Measurements from ENCODE around the gene TUBGCP3. TPM values are rescaled to one million over a fixed set of nuclear protein-coding genes. Genes with fewer than 3 reads are reported as not detected.

Gene TUBGCP3
- total and polyA plus RNA-seq, 2 experiments from 2014 or later, result 12.8 to 40.2 TPM

DNA sequence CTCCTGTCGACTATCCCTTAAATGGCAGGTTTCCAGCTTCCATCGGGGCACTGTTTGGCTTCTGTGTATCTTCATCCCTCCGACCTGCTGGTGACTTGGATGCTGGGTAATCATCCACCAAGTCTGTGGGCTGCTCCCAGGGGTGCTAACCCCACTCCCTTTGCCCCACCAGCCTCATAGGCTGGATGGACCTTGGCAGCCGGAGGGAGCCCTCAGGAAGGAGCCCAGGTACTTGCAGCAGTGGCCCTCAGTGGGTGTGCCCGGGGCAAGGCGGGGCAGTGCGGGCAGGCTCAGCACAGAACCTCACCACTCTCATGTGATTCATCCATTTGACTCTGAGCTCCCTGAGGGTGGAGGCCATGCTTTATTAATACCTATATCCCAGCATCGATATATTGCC lies 27.4 kb upstream of the TUBGCP3 start:
- Histone ChIP-seq H3K4me2 (no peak overlapping the region), H3K27ac (ENCODE audit: low read depth) (no peak overlapping the region), H3K4me1 (ENCODE audit: insufficient read depth) (no peaks in the 10 kb centered on the region), H3F3A (replicated peaks; ENCODE audit: low read depth) (no peaks in the 10 kb centered on the region), H3K9me2 (ENCODE audit: insufficient read depth) (no peaks in the 10 kb centered on the region), H3K36me3 (ENCODE audit: insufficient read depth) (no peaks in the 10 kb centered on the region), H3K4me3 (no peak overlapping the region), H3K27me3 (ENCODE audit: insufficient read depth) (no peaks in the 10 kb centered on the region), H2AFZ (no peak overlapping the region), H3K79me2 (replicated peaks; ENCODE audit: insufficient read depth) (no peaks in the 10 kb centered on the region), H4K20me1 (replicated peaks; ENCODE audit: insufficient read depth) (no peaks in the 10 kb centered on the region)
- Mint-ChIP-seq H3K4me3 (no peak overlapping the region), H3K9me3 (no peaks in the 10 kb centered on the region), H3K4me1 (peaks cover 2% of the 10 kb centered on the region), H3K36me3 (ENCODE audit: low read depth) (no peaks in the 10 kb centered on the region), H3K27me3 (ENCODE audit: insufficient read depth, low read depth, poor library complexity) (peaks cover 3% of the 10 kb centered on the region), H3K27ac (no peak overlapping the region)
- DNase-seq (ENCODE audit: low spot score), result no peak
- no peak for ATAC-seq
- TF ChIP-seq NANOG (IDR thresholded peaks at IDR 0.05; ENCODE audit: borderline replicate concordance) (no peak), EZH2 (IDR thresholded peaks at IDR 0.05; ENCODE audit: low read depth, unreplicated experiment) (no peak), JUNB (IDR thresholded peaks at IDR 0.05; ENCODE audit: unreplicated experiment) (no peak), ZNF114 (CRISPR knock-in tag; IDR thresholded peaks at IDR 0.05) (no peak), ZNF331 (CRISPR knock-in tag; IDR thresholded peaks at IDR 0.05; ENCODE audit: low read depth) (no peak), POLR2AphosphoS5 (IDR thresholded peaks at IDR 0.05; ENCODE audit: low read depth) (no peak), STAT1 (IDR thresholded peaks at IDR 0.05; ENCODE audit: unreplicated experiment) (no peak), EZH2phosphoT487 (IDR thresholded peaks at IDR 0.05; ENCODE audit: unreplicated experiment) (no peak), CREB1 (CRISPR knock-in tag; IDR thresholded peaks at IDR 0.05; ENCODE audit: low read depth) (no peak)
- TF ChIP-seq, protein P1, sequence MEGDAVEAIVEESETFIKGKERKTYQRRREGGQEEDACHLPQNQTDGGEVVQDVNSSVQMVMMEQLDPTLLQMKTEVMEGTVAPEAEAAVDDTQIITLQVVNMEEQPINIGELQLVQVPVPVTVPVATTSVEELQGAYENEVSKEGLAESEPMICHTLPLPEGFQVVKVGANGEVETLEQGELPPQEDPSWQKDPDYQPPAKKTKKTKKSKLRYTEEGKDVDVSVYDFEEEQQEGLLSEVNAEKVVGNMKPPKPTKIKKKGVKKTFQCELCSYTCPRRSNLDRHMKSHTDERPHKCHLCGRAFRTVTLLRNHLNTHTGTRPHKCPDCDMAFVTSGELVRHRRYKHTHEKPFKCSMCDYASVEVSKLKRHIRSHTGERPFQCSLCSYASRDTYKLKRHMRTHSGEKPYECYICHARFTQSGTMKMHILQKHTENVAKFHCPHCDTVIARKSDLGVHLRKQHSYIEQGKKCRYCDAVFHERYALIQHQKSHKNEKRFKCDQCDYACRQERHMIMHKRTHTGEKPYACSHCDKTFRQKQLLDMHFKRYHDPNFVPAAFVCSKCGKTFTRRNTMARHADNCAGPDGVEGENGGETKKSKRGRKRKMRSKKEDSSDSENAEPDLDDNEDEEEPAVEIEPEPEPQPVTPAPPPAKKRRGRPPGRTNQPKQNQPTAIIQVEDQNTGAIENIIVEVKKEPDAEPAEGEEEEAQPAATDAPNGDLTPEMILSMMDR (conservative IDR thresholded peaks at IDR 0.05; ENCODE audit: low read depth in 2 of 2), result no peak
- TF ChIP-seq, protein P2, sequence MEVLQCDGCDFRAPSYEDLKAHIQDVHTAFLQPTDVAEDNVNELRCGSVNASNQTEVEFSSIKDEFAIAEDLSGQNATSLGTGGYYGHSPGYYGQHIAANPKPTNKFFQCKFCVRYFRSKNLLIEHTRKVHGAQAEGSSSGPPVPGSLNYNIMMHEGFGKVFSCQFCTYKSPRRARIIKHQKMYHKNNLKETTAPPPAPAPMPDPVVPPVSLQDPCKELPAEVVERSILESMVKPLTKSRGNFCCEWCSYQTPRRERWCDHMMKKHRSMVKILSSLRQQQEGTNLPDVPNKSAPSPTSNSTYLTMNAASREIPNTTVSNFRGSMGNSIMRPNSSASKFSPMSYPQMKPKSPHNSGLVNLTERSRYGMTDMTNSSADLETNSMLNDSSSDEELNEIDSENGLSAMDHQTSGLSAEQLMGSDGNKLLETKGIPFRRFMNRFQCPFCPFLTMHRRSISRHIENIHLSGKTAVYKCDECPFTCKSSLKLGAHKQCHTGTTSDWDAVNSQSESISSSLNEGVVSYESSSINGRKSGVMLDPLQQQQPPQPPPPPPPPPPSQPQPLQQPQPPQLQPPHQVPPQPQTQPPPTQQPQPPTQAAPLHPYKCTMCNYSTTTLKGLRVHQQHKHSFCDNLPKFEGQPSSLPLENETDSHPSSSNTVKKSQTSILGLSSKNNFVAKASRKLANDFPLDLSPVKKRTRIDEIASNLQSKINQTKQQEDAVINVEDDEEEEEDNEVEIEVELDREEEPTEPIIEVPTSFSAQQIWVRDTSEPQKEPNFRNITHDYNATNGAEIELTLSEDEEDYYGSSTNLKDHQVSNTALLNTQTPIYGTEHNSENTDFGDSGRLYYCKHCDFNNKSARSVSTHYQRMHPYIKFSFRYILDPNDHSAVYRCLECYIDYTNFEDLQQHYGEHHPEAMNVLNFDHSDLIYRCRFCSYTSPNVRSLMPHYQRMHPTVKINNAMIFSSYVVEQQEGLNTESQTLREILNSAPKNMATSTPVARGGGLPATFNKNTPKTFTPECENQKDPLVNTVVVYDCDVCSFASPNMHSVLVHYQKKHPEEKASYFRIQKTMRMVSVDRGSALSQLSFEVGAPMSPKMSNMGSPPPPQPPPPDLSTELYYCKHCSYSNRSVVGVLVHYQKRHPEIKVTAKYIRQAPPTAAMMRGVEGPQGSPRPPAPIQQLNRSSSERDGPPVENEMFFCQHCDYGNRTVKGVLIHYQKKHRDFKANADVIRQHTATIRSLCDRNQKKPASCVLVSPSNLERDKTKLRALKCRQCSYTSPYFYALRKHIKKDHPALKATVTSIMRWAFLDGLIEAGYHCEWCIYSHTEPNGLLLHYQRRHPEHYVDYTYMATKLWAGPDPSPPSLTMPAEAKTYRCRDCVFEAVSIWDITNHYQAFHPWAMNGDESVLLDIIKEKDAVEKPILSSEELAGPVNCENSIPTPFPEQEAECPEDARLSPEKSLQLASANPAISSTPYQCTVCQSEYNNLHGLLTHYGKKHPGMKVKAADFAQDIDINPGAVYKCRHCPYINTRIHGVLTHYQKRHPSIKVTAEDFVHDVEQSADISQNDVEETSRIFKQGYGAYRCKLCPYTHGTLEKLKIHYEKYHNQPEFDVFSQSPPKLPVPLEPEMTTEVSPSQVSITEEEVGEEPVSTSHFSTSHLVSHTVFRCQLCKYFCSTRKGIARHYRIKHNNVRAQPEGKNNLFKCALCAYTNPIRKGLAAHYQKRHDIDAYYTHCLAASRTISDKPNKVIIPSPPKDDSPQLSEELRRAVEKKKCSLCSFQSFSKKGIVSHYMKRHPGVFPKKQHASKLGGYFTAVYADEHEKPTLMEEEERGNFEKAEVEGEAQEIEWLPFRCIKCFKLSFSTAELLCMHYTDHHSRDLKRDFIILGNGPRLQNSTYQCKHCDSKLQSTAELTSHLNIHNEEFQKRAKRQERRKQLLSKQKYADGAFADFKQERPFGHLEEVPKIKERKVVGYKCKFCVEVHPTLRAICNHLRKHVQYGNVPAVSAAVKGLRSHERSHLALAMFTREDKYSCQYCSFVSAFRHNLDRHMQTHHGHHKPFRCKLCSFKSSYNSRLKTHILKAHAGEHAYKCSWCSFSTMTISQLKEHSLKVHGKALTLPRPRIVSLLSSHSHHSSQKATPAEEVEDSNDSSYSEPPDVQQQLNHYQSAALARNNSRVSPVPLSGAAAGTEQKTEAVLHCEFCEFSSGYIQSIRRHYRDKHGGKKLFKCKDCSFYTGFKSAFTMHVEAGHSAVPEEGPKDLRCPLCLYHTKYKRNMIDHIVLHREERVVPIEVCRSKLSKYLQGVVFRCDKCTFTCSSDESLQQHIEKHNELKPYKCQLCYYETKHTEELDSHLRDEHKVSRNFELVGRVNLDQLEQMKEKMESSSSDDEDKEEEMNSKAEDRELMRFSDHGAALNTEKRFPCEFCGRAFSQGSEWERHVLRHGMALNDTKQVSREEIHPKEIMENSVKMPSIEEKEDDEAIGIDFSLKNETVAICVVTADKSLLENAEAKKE (CRISPR knock-in tag; IDR thresholded peaks at IDR 0.05), result no peak
- TF ChIP-seq, protein P3, sequence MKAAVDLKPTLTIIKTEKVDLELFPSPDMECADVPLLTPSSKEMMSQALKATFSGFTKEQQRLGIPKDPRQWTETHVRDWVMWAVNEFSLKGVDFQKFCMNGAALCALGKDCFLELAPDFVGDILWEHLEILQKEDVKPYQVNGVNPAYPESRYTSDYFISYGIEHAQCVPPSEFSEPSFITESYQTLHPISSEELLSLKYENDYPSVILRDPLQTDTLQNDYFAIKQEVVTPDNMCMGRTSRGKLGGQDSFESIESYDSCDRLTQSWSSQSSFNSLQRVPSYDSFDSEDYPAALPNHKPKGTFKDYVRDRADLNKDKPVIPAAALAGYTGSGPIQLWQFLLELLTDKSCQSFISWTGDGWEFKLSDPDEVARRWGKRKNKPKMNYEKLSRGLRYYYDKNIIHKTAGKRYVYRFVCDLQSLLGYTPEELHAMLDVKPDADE (IDR thresholded peaks at IDR 0.05), result no peak
- TF ChIP-seq, protein P4, sequence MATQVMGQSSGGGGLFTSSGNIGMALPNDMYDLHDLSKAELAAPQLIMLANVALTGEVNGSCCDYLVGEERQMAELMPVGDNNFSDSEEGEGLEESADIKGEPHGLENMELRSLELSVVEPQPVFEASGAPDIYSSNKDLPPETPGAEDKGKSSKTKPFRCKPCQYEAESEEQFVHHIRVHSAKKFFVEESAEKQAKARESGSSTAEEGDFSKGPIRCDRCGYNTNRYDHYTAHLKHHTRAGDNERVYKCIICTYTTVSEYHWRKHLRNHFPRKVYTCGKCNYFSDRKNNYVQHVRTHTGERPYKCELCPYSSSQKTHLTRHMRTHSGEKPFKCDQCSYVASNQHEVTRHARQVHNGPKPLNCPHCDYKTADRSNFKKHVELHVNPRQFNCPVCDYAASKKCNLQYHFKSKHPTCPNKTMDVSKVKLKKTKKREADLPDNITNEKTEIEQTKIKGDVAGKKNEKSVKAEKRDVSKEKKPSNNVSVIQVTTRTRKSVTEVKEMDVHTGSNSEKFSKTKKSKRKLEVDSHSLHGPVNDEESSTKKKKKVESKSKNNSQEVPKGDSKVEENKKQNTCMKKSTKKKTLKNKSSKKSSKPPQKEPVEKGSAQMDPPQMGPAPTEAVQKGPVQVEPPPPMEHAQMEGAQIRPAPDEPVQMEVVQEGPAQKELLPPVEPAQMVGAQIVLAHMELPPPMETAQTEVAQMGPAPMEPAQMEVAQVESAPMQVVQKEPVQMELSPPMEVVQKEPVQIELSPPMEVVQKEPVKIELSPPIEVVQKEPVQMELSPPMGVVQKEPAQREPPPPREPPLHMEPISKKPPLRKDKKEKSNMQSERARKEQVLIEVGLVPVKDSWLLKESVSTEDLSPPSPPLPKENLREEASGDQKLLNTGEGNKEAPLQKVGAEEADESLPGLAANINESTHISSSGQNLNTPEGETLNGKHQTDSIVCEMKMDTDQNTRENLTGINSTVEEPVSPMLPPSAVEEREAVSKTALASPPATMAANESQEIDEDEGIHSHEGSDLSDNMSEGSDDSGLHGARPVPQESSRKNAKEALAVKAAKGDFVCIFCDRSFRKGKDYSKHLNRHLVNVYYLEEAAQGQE (IDR thresholded peaks at IDR 0.05; ENCODE audit: unreplicated experiment), result no peak
